H9 (cell line): Measurements from ENCODE around the gene CHSY1. TPM values are rescaled to one million over a fixed set of nuclear protein-coding genes. Genes with fewer than 3 reads are reported as not detected.

Experiments used
- DNase-seq: peaks from one replicate; pipeline ENCODE4 v3.0.0-alpha.2; 2017
- H2AFZ ChIP-seq: one replicate; pipeline ENCODE4 v1.6.1; 2013; ENCODE audit warnings: mild to moderate bottlenecking, low read length, control low read depth, moderate library complexity
- H2AK5ac ChIP-seq: 2 replicates; pipeline ENCODE4 v1.6.1; 2013; ENCODE audit warnings: low read length, control low read depth, mixed read lengths; ENCODE audit not compliant: insufficient read length
- H2BK120ac ChIP-seq: one replicate; pipeline ENCODE4 v1.6.1; 2013; ENCODE audit warnings: low read depth, mild to moderate bottlenecking, low read length, control low read depth, inconsistent platforms; ENCODE audit not compliant: poor library complexity, severe bottlenecking
- H2BK12ac ChIP-seq: 2 replicates; pipeline ENCODE4 v1.6.1; 2013; ENCODE audit warnings: low read length, control low read depth, mixed read lengths, low read depth; ENCODE audit not compliant: insufficient read length
- H2BK15ac ChIP-seq: 2 replicates; pipeline ENCODE4 v1.6.1; 2013; ENCODE audit warnings: low read depth, low read length, control low read depth
- H2BK20ac ChIP-seq: one replicate; pipeline ENCODE4 v1.6.1; 2013; ENCODE audit warnings: low read depth, mild to moderate bottlenecking, low read length, control low read depth, inconsistent platforms; ENCODE audit not compliant: poor library complexity, severe bottlenecking
- H2BK5ac ChIP-seq: 2 replicates; pipeline ENCODE4 v1.6.1; 2013; ENCODE audit warnings: low read length, control low read depth, mixed read lengths; ENCODE audit not compliant: insufficient read length
- H3K14ac ChIP-seq: 2 replicates; pipeline ENCODE4 v1.6.1; 2013; ENCODE audit warnings: low read length, control low read depth; ENCODE audit not compliant: insufficient read depth
- H3K18ac ChIP-seq: 2 replicates; pipeline ENCODE4 v1.6.1; 2013; ENCODE audit warnings: low read depth, mild to moderate bottlenecking, mixed read lengths, low read length, control low read depth; ENCODE audit not compliant: insufficient read length
- H3K23ac ChIP-seq: 2 replicates; pipeline ENCODE4 v1.6.1; 2013; ENCODE audit warnings: low read length, control low read depth, mixed read lengths, low read depth; ENCODE audit not compliant: insufficient read length
- H3K23me2 ChIP-seq: 2 replicates; pipeline ENCODE4 v1.6.1; 2013; ENCODE audit warnings: low read depth, mild to moderate bottlenecking, mixed read lengths, low read length, control low read depth; ENCODE audit not compliant: insufficient read length, poor library complexity, severe bottlenecking
- H3K27ac ChIP-seq: 2 replicates; pipeline ENCODE4 v1.5.1; 2013; ENCODE audit warnings: low read length, control low read depth, mixed read lengths, low read depth; ENCODE audit not compliant: insufficient read length
- H3K27me3 ChIP-seq: 2 replicates; pipeline ENCODE4 v1.6.1; 2013; ENCODE audit warnings: low read length, control low read depth, inconsistent platforms; ENCODE audit not compliant: insufficient read depth
- H3K4ac ChIP-seq: 2 replicates; pipeline ENCODE4 v1.6.1; 2013; ENCODE audit warnings: low read depth, mild to moderate bottlenecking, control low read depth, inconsistent platforms, low read length, moderate library complexity
- H3K4me1 ChIP-seq: 2 replicates; pipeline ENCODE4 v1.6.1; 2013; ENCODE audit warnings: low read length, control low read depth, inconsistent platforms; ENCODE audit not compliant: insufficient read depth
- H3K4me2 ChIP-seq: 2 replicates; pipeline ENCODE4 v1.6.1; 2013; ENCODE audit warnings: low read length, control low read depth, mixed read lengths; ENCODE audit not compliant: insufficient read length, insufficient read depth
- H3K56ac ChIP-seq: 2 replicates; pipeline ENCODE4 v1.6.1; 2013; ENCODE audit warnings: low read depth, mild to moderate bottlenecking, mixed read lengths, low read length, control low read depth; ENCODE audit not compliant: insufficient read length
- H3K79me1 ChIP-seq: 2 replicates; pipeline ENCODE4 v1.6.1; 2013; ENCODE audit warnings: low read depth, mild to moderate bottlenecking, moderate library complexity, low read length, control low read depth, inconsistent platforms; ENCODE audit not compliant: insufficient read depth, poor library complexity, severe bottlenecking
- H3K79me2 ChIP-seq: 2 replicates; pipeline ENCODE4 v1.6.1; 2013; ENCODE audit warnings: low read length, control low read depth, inconsistent platforms; ENCODE audit not compliant: insufficient read depth
- H3K9ac ChIP-seq: 2 replicates; pipeline ENCODE4 v1.6.1; 2013; ENCODE audit warnings: low read length, control low read depth, mixed read lengths; ENCODE audit not compliant: insufficient read length; ENCODE audit errors: extremely low read depth
- H3K9me3 ChIP-seq: one replicate; pipeline ENCODE4 v1.6.1; 2013; ENCODE audit warnings: low read depth, low read length, inconsistent platforms; ENCODE audit not compliant: control insufficient read depth
- H3T11ph ChIP-seq: one replicate; pipeline ENCODE4 v1.6.1; 2013; ENCODE audit warnings: mild to moderate bottlenecking, low read length, control low read depth, inconsistent platforms
- H4K20me1 ChIP-seq: one replicate; pipeline ENCODE4 v1.6.1; 2013; ENCODE audit not compliant: control insufficient read depth, insufficient read length, insufficient read depth
- H4K5ac ChIP-seq: 2 replicates; pipeline ENCODE4 v1.6.1; 2013; ENCODE audit warnings: low read depth, mild to moderate bottlenecking, mixed read lengths, low read length, control low read depth; ENCODE audit not compliant: insufficient read length
- H4K8ac ChIP-seq: replicated peaks from 2 replicates; pipeline ENCODE4 v1.6.1; 2013; ENCODE audit warnings: low read length, control low read depth, mixed read lengths, low read depth; ENCODE audit not compliant: insufficient read length
- H4K91ac ChIP-seq: 2 replicates; pipeline ENCODE4 v1.6.1; 2013; ENCODE audit warnings: low read depth, mild to moderate bottlenecking, moderate library complexity, mixed read lengths, low read length, control low read depth; ENCODE audit not compliant: insufficient read length
- H3K27ac Mint-ChIP-seq, 3 experiments: 2 replicates in 2 of 3; 3 replicates in 1 of 3; pipeline ENCODE4 v1.8.0; 2020 to 2021; ENCODE audit warnings: mixed read lengths in 3 of 3, mild to moderate bottlenecking in 1 of 3, moderate library complexity in 1 of 3
- H3K27me3 Mint-ChIP-seq: 2 replicates; pipeline ENCODE4 v1.8.0; 2021; ENCODE audit warnings: low read depth, mild to moderate bottlenecking, moderate library complexity, mixed read lengths
- H3K36me3 Mint-ChIP-seq, 3 experiments: 2 replicates in 2 of 3; 3 replicates in 1 of 3; pipeline ENCODE4 v1.8.0; 2020 to 2021; ENCODE audit warnings: low read depth in 3 of 3, mixed read lengths in 3 of 3; ENCODE audit not compliant: insufficient read depth in 1 of 3
- H3K4me1 Mint-ChIP-seq, 2 experiments: 2 replicates each; pipeline ENCODE4 v1.8.0; 2020; ENCODE audit warnings: mixed read lengths in 2 of 2
- H3K4me3 Mint-ChIP-seq, 2 experiments: 2 replicates in 1 of 2; 3 replicates in 1 of 2; pipeline ENCODE4 v1.8.0; 2020 to 2021; ENCODE audit warnings: mild to moderate bottlenecking in 2 of 2, mixed read lengths in 2 of 2, moderate library complexity in 1 of 2
- H3K9me3 Mint-ChIP-seq, 2 experiments: 2 replicates in 1 of 2; 3 replicates in 1 of 2; pipeline ENCODE4 v1.8.0; 2020; ENCODE audit warnings: mild to moderate bottlenecking in 2 of 2, mixed read lengths in 2 of 2, moderate library complexity in 1 of 2
- CTCF ChIP-seq: fragments of 200-600 bp; sonication (generic); conservative IDR thresholded peaks from 3 replicates; pipeline ENCODE4 v1.8.0; 2021; ENCODE audit warnings: antibody characterized with exemption, mild to moderate bottlenecking
- WGBS: extraction: QIAGEN DNeasy Blood & Tissue Kit; methylation state at CpG from one replicate; pipeline ENCODE4 v1.1.7; 2013; ENCODE audit warnings: missing lambda C conversion rate, low lambda C conversion rate, mixed read lengths; ENCODE audit not compliant: insufficient read length; ENCODE audit errors: extremely low coverage; 5-methylcytosine and 5-hydroxymethylcytosine counted together
- total RNA-seq: library from RNA; stranded (reverse); gene quantifications from 2 replicates; pipeline ENCODE4 v1.2.1, GENCODE V29; 2021

Gene CHSY1
- total RNA-seq, 1 experiment from 2014 or later: 68.3 TPM

GRCh38 chr15:101173233-101174119 lies 78.4 kb downstream of the CHSY1 start:
- no peak overlapping the region for H4K8ac ChIP-seq
- no peaks in the 10 kb centered on the region for H3K27me3 ChIP-seq
- H3K14ac ChIP-seq: no peak overlapping the region
- H2AFZ ChIP-seq: no peak overlapping the region
- no peak overlapping the region for H3K23ac ChIP-seq
- no peak overlapping the region for H3K18ac ChIP-seq
- H2BK5ac ChIP-seq: no peak overlapping the region
- H4K20me1 ChIP-seq: no peaks in the 10 kb centered on the region
- no peaks in the 10 kb centered on the region for H3K23me2 ChIP-seq
- no peaks in the 10 kb centered on the region for H3K4me1 ChIP-seq
- no peak overlapping the region for H3K4ac ChIP-seq
- H3K4me1 Mint-ChIP-seq: peaks cover 28 to 42% of the 10 kb centered on the region in 2 experiments
- no peak overlapping the region for H3K27ac ChIP-seq
- H2BK12ac ChIP-seq: no peak overlapping the region
- H3K27me3 Mint-ChIP-seq: no peaks in the 10 kb centered on the region; the same call in 1 of the 2 replicates
- H3K9ac ChIP-seq: no peak overlapping the region
- no peak overlapping the region for H3K56ac ChIP-seq
- no peaks in the 10 kb centered on the region for H3K79me1 ChIP-seq
- peak overlapping the region; percentile 50 to 82 (median 81); a peak in 5 of 7 replicates for H3K27ac Mint-ChIP-seq
- peaks cover 29 to 45% (median 39%) of the 10 kb centered on the region in 3 experiments for H3K36me3 Mint-ChIP-seq
- no peak overlapping the region for H2BK120ac ChIP-seq
- no peaks in the 10 kb centered on the region; the same call in 1 of the 2 replicates for H3K79me2 ChIP-seq
- no peak overlapping the region for H3K4me3 Mint-ChIP-seq
- no peak overlapping the region for H2AK5ac ChIP-seq
- no peaks in the 10 kb centered on the region for H3K9me3 ChIP-seq
- H3K4me2 ChIP-seq: no peak overlapping the region
- H2BK20ac ChIP-seq: no peak overlapping the region
- H2BK15ac ChIP-seq: no peak overlapping the region
- DNase-seq: no peak
- no peaks in the 10 kb centered on the region for H3K9me3 Mint-ChIP-seq
- H4K5ac ChIP-seq: no peak overlapping the region
- H4K91ac ChIP-seq: no peak overlapping the region
- TF ChIP-seq CTCF: no peak
- no peak overlapping the region for H3T11ph ChIP-seq
- WGBS: no CpG with 5 or more reads among the region's 14 CpGs
